Astrocyte (in vitro differentiated cells and primary cell): ENCODE measurements around the gene PECR.

ENCODE experiments used
- EZH2 ChIP-seq: IDR thresholded peaks from 2 replicates; pipeline ENCODE4 v1.6.1; 2012; ENCODE audit warnings: mild to moderate bottlenecking, low read length, inconsistent platforms; ENCODE audit not compliant: insufficient read depth
- TF ChIP-seq, protein P1 (sequence below): IDR thresholded peaks from 2 replicates; pipeline ENCODE4 v1.5.1; 2011; ENCODE audit warnings: low read depth, mild to moderate bottlenecking, inconsistent platforms, low read length, moderate library complexity; ENCODE audit not compliant: insufficient read depth

DNA sequence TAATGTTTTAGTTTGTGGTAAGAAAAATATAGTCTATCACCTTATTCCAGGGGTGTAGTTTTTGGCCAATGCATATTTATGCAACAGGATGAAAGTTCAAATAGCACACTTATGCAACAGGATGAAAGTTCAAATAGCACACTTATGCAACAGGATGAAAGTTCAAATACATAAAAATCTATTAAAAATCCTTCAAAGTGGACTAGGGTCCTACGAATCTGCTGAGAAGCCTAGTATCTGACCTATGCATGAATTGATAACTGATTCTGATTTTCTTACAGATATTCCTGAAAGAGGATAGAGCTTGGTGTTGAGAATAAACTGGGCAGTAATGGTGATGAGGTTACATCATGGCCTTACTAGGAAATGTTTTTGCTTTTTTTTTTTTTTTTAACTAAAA is 2.8 kb downstream of the PECR start:
- TF ChIP-seq EZH2, result no peak
- TF ChIP-seq, protein P1, sequence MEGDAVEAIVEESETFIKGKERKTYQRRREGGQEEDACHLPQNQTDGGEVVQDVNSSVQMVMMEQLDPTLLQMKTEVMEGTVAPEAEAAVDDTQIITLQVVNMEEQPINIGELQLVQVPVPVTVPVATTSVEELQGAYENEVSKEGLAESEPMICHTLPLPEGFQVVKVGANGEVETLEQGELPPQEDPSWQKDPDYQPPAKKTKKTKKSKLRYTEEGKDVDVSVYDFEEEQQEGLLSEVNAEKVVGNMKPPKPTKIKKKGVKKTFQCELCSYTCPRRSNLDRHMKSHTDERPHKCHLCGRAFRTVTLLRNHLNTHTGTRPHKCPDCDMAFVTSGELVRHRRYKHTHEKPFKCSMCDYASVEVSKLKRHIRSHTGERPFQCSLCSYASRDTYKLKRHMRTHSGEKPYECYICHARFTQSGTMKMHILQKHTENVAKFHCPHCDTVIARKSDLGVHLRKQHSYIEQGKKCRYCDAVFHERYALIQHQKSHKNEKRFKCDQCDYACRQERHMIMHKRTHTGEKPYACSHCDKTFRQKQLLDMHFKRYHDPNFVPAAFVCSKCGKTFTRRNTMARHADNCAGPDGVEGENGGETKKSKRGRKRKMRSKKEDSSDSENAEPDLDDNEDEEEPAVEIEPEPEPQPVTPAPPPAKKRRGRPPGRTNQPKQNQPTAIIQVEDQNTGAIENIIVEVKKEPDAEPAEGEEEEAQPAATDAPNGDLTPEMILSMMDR, result no peak
